ENCODE measurements around the gene MTREX.

Gene MTREX

GRCh38 chr5:55391707-55392106 lies 83.9 kb downstream of the MTREX start:
- H3K9ac ChIP-seq (ENCODE audit: low read length) = no peak overlapping the region
- no peaks in the 10 kb centered on the region for H3K9me3 ChIP-seq (ENCODE audit: control insufficient read depth, low read length)
- H3K27me3 ChIP-seq (ENCODE audit: control insufficient read depth, insufficient read depth, low read length) = no peaks in the 10 kb centered on the region
- H3K4me3 ChIP-seq (ENCODE audit: low read length) = no peak overlapping the region
- H3K4me1 ChIP-seq (ENCODE audit: control insufficient read depth, insufficient read depth, low read length) = peaks cover 20% of the 10 kb centered on the region
- H3K36me3 ChIP-seq (ENCODE audit: control insufficient read depth, insufficient read depth, low read length) = no peaks in the 10 kb centered on the region

GRCh38 chr5:55392669-55393068 lies 84.9 kb downstream of the MTREX start:
- no peaks in the 10 kb centered on the region for H3K9me3 ChIP-seq (ENCODE audit: control insufficient read depth, low read length)
- H3K9ac ChIP-seq (ENCODE audit: low read length) = no peak overlapping the region
- H3K36me3 ChIP-seq (ENCODE audit: control insufficient read depth, insufficient read depth, low read length) = no peaks in the 10 kb centered on the region
- no peak overlapping the region for H3K4me3 ChIP-seq (ENCODE audit: low read length)
- H3K4me1 ChIP-seq (ENCODE audit: control insufficient read depth, insufficient read depth, low read length) = peaks cover 20% of the 10 kb centered on the region
- no peaks in the 10 kb centered on the region for H3K27me3 ChIP-seq (ENCODE audit: control insufficient read depth, insufficient read depth, low read length)

GRCh38 chr5:55393501-55394175 lies 85.8 kb downstream of the MTREX start:
- no peaks in the 10 kb centered on the region for H3K36me3 ChIP-seq (ENCODE audit: control insufficient read depth, insufficient read depth, low read length)
- H3K4me1 ChIP-seq (ENCODE audit: control insufficient read depth, insufficient read depth, low read length) = peaks cover 20% of the 10 kb centered on the region
- no peak overlapping the region for H3K4me3 ChIP-seq (ENCODE audit: low read length)
- H3K27me3 ChIP-seq (ENCODE audit: control insufficient read depth, insufficient read depth, low read length) = no peaks in the 10 kb centered on the region
- no peaks in the 10 kb centered on the region for H3K9me3 ChIP-seq (ENCODE audit: control insufficient read depth, low read length)
- H3K9ac ChIP-seq (ENCODE audit: low read length) = no peak overlapping the region

GRCh38 chr5:55402199-55402598 lies 94.4 kb downstream of the MTREX start:
- H3K9me3 ChIP-seq (ENCODE audit: control insufficient read depth, low read length) = no peaks in the 10 kb centered on the region
- no peaks in the 10 kb centered on the region for H3K4me1 ChIP-seq (ENCODE audit: control insufficient read depth, insufficient read depth, low read length)
- no peak overlapping the region for H3K9ac ChIP-seq (ENCODE audit: low read length)
- no peaks in the 10 kb centered on the region for H3K36me3 ChIP-seq (ENCODE audit: control insufficient read depth, insufficient read depth, low read length)
- no peak overlapping the region for H3K4me3 ChIP-seq (ENCODE audit: low read length)
- H3K27me3 ChIP-seq (ENCODE audit: control insufficient read depth, insufficient read depth, low read length) = no peaks in the 10 kb centered on the region

GRCh38 chr5:55406292-55406691 lies 98.5 kb downstream of the MTREX start:
- no peak overlapping the region for H3K4me3 ChIP-seq (ENCODE audit: low read length)
- no peaks in the 10 kb centered on the region for H3K4me1 ChIP-seq (ENCODE audit: control insufficient read depth, insufficient read depth, low read length)
- no peaks in the 10 kb centered on the region for H3K27me3 ChIP-seq (ENCODE audit: control insufficient read depth, insufficient read depth, low read length)
- H3K9me3 ChIP-seq (ENCODE audit: control insufficient read depth, low read length) = no peaks in the 10 kb centered on the region
- H3K9ac ChIP-seq (ENCODE audit: low read length) = no peak overlapping the region
- no peaks in the 10 kb centered on the region for H3K36me3 ChIP-seq (ENCODE audit: control insufficient read depth, insufficient read depth, low read length)

GRCh38 chr5:55407059-55407684 lies 99.4 kb downstream of the MTREX start:
- no peak overlapping the region for H3K4me3 ChIP-seq (ENCODE audit: low read length)
- H3K36me3 ChIP-seq (ENCODE audit: control insufficient read depth, insufficient read depth, low read length) = no peaks in the 10 kb centered on the region

GRCh38 chr5:55407984-55408383 lies 100.2 kb downstream of the MTREX start:
- no peaks in the 10 kb centered on the region for H3K9me3 ChIP-seq (ENCODE audit: control insufficient read depth, low read length)
- H3K9ac ChIP-seq (ENCODE audit: low read length) = no peak overlapping the region
- no peaks in the 10 kb centered on the region for H3K27me3 ChIP-seq (ENCODE audit: control insufficient read depth, insufficient read depth, low read length)
- no peaks in the 10 kb centered on the region for H3K4me1 ChIP-seq (ENCODE audit: control insufficient read depth, insufficient read depth, low read length)
- H3K4me3 ChIP-seq (ENCODE audit: low read length) = no peak overlapping the region
- no peaks in the 10 kb centered on the region for H3K36me3 ChIP-seq (ENCODE audit: control insufficient read depth, insufficient read depth, low read length)

More at GRCh38 chr5:55407059-55407684, 99.4 kb downstream of the MTREX start:
- H3K9me3 ChIP-seq (ENCODE audit: control insufficient read depth, low read length) = no peaks in the 10 kb centered on the region
- no peaks in the 10 kb centered on the region for H3K27me3 ChIP-seq (ENCODE audit: control insufficient read depth, insufficient read depth, low read length)
- no peaks in the 10 kb centered on the region for H3K4me1 ChIP-seq (ENCODE audit: control insufficient read depth, insufficient read depth, low read length)
- no peak overlapping the region for H3K9ac ChIP-seq (ENCODE audit: low read length)

GRCh38 chr5:55409775-55410174 lies 102.0 kb downstream of the MTREX start:
- no peaks in the 10 kb centered on the region for H3K4me1 ChIP-seq (ENCODE audit: control insufficient read depth, insufficient read depth, low read length)
- H3K36me3 ChIP-seq (ENCODE audit: control insufficient read depth, insufficient read depth, low read length) = no peaks in the 10 kb centered on the region

GRCh38 chr5:55410845-55411244 lies 103.1 kb downstream of the MTREX start:
- H3K27me3 ChIP-seq (ENCODE audit: control insufficient read depth, insufficient read depth, low read length) = no peaks in the 10 kb centered on the region
- H3K9ac ChIP-seq (ENCODE audit: low read length) = no peak overlapping the region
- no peaks in the 10 kb centered on the region for H3K9me3 ChIP-seq (ENCODE audit: control insufficient read depth, low read length)
- no peak overlapping the region for H3K4me3 ChIP-seq (ENCODE audit: low read length)
- H3K4me1 ChIP-seq (ENCODE audit: control insufficient read depth, insufficient read depth, low read length) = no peaks in the 10 kb centered on the region
- H3K36me3 ChIP-seq (ENCODE audit: control insufficient read depth, insufficient read depth, low read length) = no peaks in the 10 kb centered on the region

More at GRCh38 chr5:55409775-55410174, 102.0 kb downstream of the MTREX start:
- no peaks in the 10 kb centered on the region for H3K9me3 ChIP-seq (ENCODE audit: control insufficient read depth, low read length)
- no peak overlapping the region for H3K4me3 ChIP-seq (ENCODE audit: low read length)
- H3K27me3 ChIP-seq (ENCODE audit: control insufficient read depth, insufficient read depth, low read length) = no peaks in the 10 kb centered on the region
- H3K9ac ChIP-seq (ENCODE audit: low read length) = no peak overlapping the region

GRCh38 chr5:55411876-55412275 lies 104.1 kb downstream of the MTREX start:
- Histone ChIP-seq H3K4me3 (ENCODE audit: low read length) (no peak overlapping the region), H3K36me3 (ENCODE audit: control insufficient read depth, insufficient read depth, low read length) (no peaks in the 10 kb centered on the region), H3K27me3 (ENCODE audit: control insufficient read depth, insufficient read depth, low read length) (no peaks in the 10 kb centered on the region)

GRCh38 chr5:55413644-55414043 lies 105.9 kb downstream of the MTREX start:
- no peaks in the 10 kb centered on the region for H3K9me3 ChIP-seq (ENCODE audit: control insufficient read depth, low read length)
- H3K36me3 ChIP-seq (ENCODE audit: control insufficient read depth, insufficient read depth, low read length) = no peaks in the 10 kb centered on the region

More at GRCh38 chr5:55411876-55412275, 104.1 kb downstream of the MTREX start:
- Histone ChIP-seq H3K4me1 (ENCODE audit: control insufficient read depth, insufficient read depth, low read length) (no peaks in the 10 kb centered on the region), H3K9ac (ENCODE audit: low read length) (no peak overlapping the region), H3K9me3 (ENCODE audit: control insufficient read depth, low read length) (no peaks in the 10 kb centered on the region)

GRCh38 chr5:55415071-55415470 lies 107.3 kb downstream of the MTREX start:
- no peaks in the 10 kb centered on the region for H3K4me1 ChIP-seq (ENCODE audit: control insufficient read depth, insufficient read depth, low read length)
- no peak overlapping the region for H3K4me3 ChIP-seq (ENCODE audit: low read length)
- no peaks in the 10 kb centered on the region for H3K9me3 ChIP-seq (ENCODE audit: control insufficient read depth, low read length)
- H3K9ac ChIP-seq (ENCODE audit: low read length) = no peak overlapping the region
- no peaks in the 10 kb centered on the region for H3K27me3 ChIP-seq (ENCODE audit: control insufficient read depth, insufficient read depth, low read length)
- H3K36me3 ChIP-seq (ENCODE audit: control insufficient read depth, insufficient read depth, low read length) = no peaks in the 10 kb centered on the region

More at GRCh38 chr5:55413644-55414043, 105.9 kb downstream of the MTREX start:
- H3K4me3 ChIP-seq (ENCODE audit: low read length) = no peak overlapping the region
- H3K4me1 ChIP-seq (ENCODE audit: control insufficient read depth, insufficient read depth, low read length) = no peaks in the 10 kb centered on the region
- no peaks in the 10 kb centered on the region for H3K27me3 ChIP-seq (ENCODE audit: control insufficient read depth, insufficient read depth, low read length)
- H3K9ac ChIP-seq (ENCODE audit: low read length) = no peak overlapping the region

All from mucosa of stomach (tissue), 1 donor.